ENCODE measurements around the gene SGK2. TPM values are rescaled to one million over a fixed set of nuclear protein-coding genes. Genes with fewer than 3 reads are reported as not detected.

SGK2 gene
- total RNA-seq, 2 donors from 2014 or later, result 1.6 to 5.3 TPM

GRCh38 chr20:43516251-43516824 is 42.5 kb upstream of the SGK2 start:
- WGBS, 2 experiments (ENCODE audit: insufficient coverage in 1 of 2, insufficient read length in 1 of 2), result 100% methylated on average over 1 of the region's 1 CpG; no CpG with 5 or more reads in 1 of the 2 experiments
- Histone ChIP-seq H3K36me3 (ENCODE audit: control insufficient read depth, insufficient read depth, low read length) (peaks cover 26% of the 10 kb centered on the region), H3K27ac (ENCODE audit: low read depth, low read length) (no peak overlapping the region), H3K9ac (ENCODE audit: extremely low read depth, low read length, poor library complexity, severe bottlenecking) (no peak overlapping the region), H3K9me3 (ENCODE audit: control insufficient read depth, low read length) (peaks cover 9% of the 10 kb centered on the region), H3K4me1 (ENCODE audit: control insufficient read depth, insufficient read depth, low read length) (no peaks in the 10 kb centered on the region), H3K27me3 (ENCODE audit: control insufficient read depth, insufficient read depth, low read length, poor library complexity, severe bottlenecking) (no peaks in the 10 kb centered on the region), H3K4me3 (ENCODE audit: low read length) (no peak overlapping the region)
- TF ChIP-seq, protein P1, sequence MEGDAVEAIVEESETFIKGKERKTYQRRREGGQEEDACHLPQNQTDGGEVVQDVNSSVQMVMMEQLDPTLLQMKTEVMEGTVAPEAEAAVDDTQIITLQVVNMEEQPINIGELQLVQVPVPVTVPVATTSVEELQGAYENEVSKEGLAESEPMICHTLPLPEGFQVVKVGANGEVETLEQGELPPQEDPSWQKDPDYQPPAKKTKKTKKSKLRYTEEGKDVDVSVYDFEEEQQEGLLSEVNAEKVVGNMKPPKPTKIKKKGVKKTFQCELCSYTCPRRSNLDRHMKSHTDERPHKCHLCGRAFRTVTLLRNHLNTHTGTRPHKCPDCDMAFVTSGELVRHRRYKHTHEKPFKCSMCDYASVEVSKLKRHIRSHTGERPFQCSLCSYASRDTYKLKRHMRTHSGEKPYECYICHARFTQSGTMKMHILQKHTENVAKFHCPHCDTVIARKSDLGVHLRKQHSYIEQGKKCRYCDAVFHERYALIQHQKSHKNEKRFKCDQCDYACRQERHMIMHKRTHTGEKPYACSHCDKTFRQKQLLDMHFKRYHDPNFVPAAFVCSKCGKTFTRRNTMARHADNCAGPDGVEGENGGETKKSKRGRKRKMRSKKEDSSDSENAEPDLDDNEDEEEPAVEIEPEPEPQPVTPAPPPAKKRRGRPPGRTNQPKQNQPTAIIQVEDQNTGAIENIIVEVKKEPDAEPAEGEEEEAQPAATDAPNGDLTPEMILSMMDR (conservative IDR thresholded peaks at IDR 0.05), result no peak
- Mint-ChIP-seq H3K27ac (no peak overlapping the region), H3K9me3 (peaks cover 5% of the 10 kb centered on the region), H3K27me3 (ENCODE audit: insufficient read depth) (no peaks in the 10 kb centered on the region), H3K4me3 (no peak overlapping the region), H3K4me1 (no peaks in the 10 kb centered on the region), H3K36me3 (ENCODE audit: low read depth) (peaks cover 37% of the 10 kb centered on the region)
- DNase-seq, result no peak

- H3K4me1 ChIP-seq (ENCODE audit: control insufficient read depth, insufficient read depth, low read length), result no peaks in the 10 kb centered on the region
- peaks cover 9% of the 10 kb centered on the region for H3K9me3 ChIP-seq (ENCODE audit: control insufficient read depth, low read length)
- H3K27me3 ChIP-seq (ENCODE audit: control insufficient read depth, insufficient read depth, low read length, poor library complexity, severe bottlenecking), result no peaks in the 10 kb centered on the region
- DNase-seq, result no peak
- no peak overlapping the region for H3K27ac ChIP-seq (ENCODE audit: low read depth, low read length)
- TF ChIP-seq, protein P1 (conservative IDR thresholded peaks at IDR 0.05), result no peak
- Mint-ChIP-seq H3K27me3 (ENCODE audit: insufficient read depth) (no peaks in the 10 kb centered on the region), H3K36me3 (ENCODE audit: low read depth) (peaks cover 38% of the 10 kb centered on the region), H3K27ac (no peak overlapping the region), H3K4me1 (no peaks in the 10 kb centered on the region), H3K4me3 (no peak overlapping the region), H3K9me3 (peaks cover 5% of the 10 kb centered on the region)
- H3K4me3 ChIP-seq (ENCODE audit: low read length), result no peak overlapping the region
- H3K9ac ChIP-seq (ENCODE audit: extremely low read depth, low read length, poor library complexity, severe bottlenecking), result no peak overlapping the region
- H3K36me3 ChIP-seq (ENCODE audit: control insufficient read depth, insufficient read depth, low read length), result peaks cover 26% of the 10 kb centered on the region
- 97% methylated on average over 1 of the region's 1 CpG; no CpG with 5 or more reads in 1 of the 2 experiments for WGBS, 2 experiments (ENCODE audit: insufficient coverage in 1 of 2, insufficient read length in 1 of 2)
Observed at GRCh38 chr20:43520074-43520630, 38.7 kb upstream of the SGK2 start.

DNA sequence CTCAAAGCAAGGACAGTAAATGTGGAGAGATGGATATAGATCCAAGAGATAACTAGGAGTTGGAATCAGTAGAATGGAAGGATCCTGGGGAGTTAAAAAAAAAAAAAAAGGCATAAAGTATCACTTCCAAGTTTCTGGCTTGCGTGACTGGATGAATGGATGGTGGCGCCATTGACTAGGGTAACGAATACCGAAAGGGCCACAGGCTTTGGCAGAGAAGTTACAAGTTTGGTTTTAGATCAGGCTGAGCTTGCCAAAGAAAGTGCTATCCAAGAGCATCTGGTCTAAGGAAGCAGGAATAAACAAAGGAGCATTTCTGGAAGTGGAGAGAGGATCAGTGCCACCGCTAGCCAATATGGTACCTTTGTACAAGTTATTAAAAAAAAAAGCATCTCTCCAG is 33.8 kb upstream of the SGK2 start:
- no peaks in the 10 kb centered on the region for H3K4me1 Mint-ChIP-seq
- H3K9ac ChIP-seq (ENCODE audit: extremely low read depth, low read length, poor library complexity, severe bottlenecking), result no peak overlapping the region
- H3K36me3 Mint-ChIP-seq (ENCODE audit: low read depth), result peaks cover 25% of the 10 kb centered on the region
- no peaks in the 10 kb centered on the region for H3K27me3 Mint-ChIP-seq (ENCODE audit: insufficient read depth)
- no peaks in the 10 kb centered on the region for H3K27me3 ChIP-seq (ENCODE audit: control insufficient read depth, insufficient read depth, low read length, poor library complexity, severe bottlenecking)
- no peak overlapping the region for H3K27ac Mint-ChIP-seq
- H3K4me3 ChIP-seq (ENCODE audit: low read length), result no peak overlapping the region
- H3K9me3 ChIP-seq (ENCODE audit: control insufficient read depth, low read length), result peaks cover 5% of the 10 kb centered on the region
- 95 to 100% methylated on average over 3 to 5 of the region's 5 CpGs for WGBS, 2 experiments (ENCODE audit: insufficient coverage in 1 of 2, insufficient read length in 1 of 2)
- H3K27ac ChIP-seq (ENCODE audit: low read depth, low read length), result no peak overlapping the region
- no peak for DNase-seq
- TF ChIP-seq, protein P1 (conservative IDR thresholded peaks at IDR 0.05), result no peak
- no peak overlapping the region for H3K4me3 Mint-ChIP-seq
- peaks cover 1% of the 10 kb centered on the region for H3K9me3 Mint-ChIP-seq
- H3K36me3 ChIP-seq (ENCODE audit: control insufficient read depth, insufficient read depth, low read length), result peaks cover 7% of the 10 kb centered on the region
- H3K4me1 ChIP-seq (ENCODE audit: control insufficient read depth, insufficient read depth, low read length), result no peaks in the 10 kb centered on the region

All from endodermal cell (in vitro differentiated cells).